ENCODE data around the gene EIF3CL. TPM values are rescaled to one million over a fixed set of nuclear protein-coding genes. Genes with fewer than 3 reads are reported as not detected.
"Not testable (repeated sequence)": the region's sequence is repeated elsewhere in the genome, so short reads cannot be mapped to it uniquely, and the experiment has no call there.

The EIF3CL gene
- total and polyA plus RNA-seq, 10 donors, result 26.9 to 189 (median 42.3) TPM

GRCh38 chr16:28413585-28413984 is 9.9 kb upstream of the EIF3CL start:
- not testable (repeated sequence) for DNase-seq
- WGBS, 5 donors, result no CpG with 5 or more reads among the region's 7 CpGs

GRCh38 chr16:28392054-28392453 is 11.6 kb downstream of the EIF3CL start:
- H3K4me1 ChIP-seq; H3K4me3 ChIP-seq; H3K9me3 ChIP-seq; intact Hi-C loops (cut with DNase I; ENCODE audit: low total_unique reads); H3K36me3 ChIP-seq; H3K27me3 ChIP-seq (replicated peaks in 1 of 7); H3K27ac ChIP-seq; DNase-seq: not testable (repeated sequence)
- WGBS, 5 donors, result no CpG with 5 or more reads among the region's 5 CpGs

More at GRCh38 chr16:28413585-28413984, 9.9 kb upstream of the EIF3CL start:
- H3K36me3 ChIP-seq; H3K9me3 ChIP-seq; intact Hi-C loops (cut with DNase I; ENCODE audit: low total_unique reads); H3K27me3 ChIP-seq (replicated peaks in 1 of 7); H3K27ac ChIP-seq; H3K4me3 ChIP-seq; H3K4me1 ChIP-seq: not testable (repeated sequence)

- DNase-seq; H3K4me3 ChIP-seq; H3K27me3 ChIP-seq (replicated peaks in 1 of 7); H3K9me3 ChIP-seq; H3K27ac ChIP-seq; H3K4me1 ChIP-seq; intact Hi-C loops (cut with DNase I; ENCODE audit: low total_unique reads); H3K36me3 ChIP-seq: not testable (repeated sequence)
- 85 to 100% (median 89%) methylated on average over 1 to 2 of the region's 10 CpGs; no CpG with 5 or more reads in 2 of the 5 donors for WGBS, 5 donors
Measured at GRCh38 chr16:28382177-28382867, 21.3 kb downstream of the EIF3CL start.

GRCh38 chr16:28377822-28378221 is 25.8 kb downstream of the EIF3CL start:
- H3K27ac ChIP-seq; H3K27me3 ChIP-seq (replicated peaks in 1 of 7); H3K4me3 ChIP-seq; intact Hi-C loops (cut with DNase I; ENCODE audit: low total_unique reads); H3K9me3 ChIP-seq; H3K4me1 ChIP-seq: not testable (repeated sequence)
- peaks cover 0 to 11% (median 0%) of the 10 kb centered on the region in 6 donors for H3K36me3 ChIP-seq
- WGBS, 5 donors, result 69 to 97% (median 85%) methylated on average over 4 to 9 of the region's 10 CpGs
- peak; percentile 25 for DNase-seq

GRCh38 chr16:28377108-28377625 is 26.5 kb downstream of the EIF3CL start:
- H3K9me3 ChIP-seq; H3K4me3 ChIP-seq; intact Hi-C loops (cut with DNase I; ENCODE audit: low total_unique reads); H3K27ac ChIP-seq; H3K4me1 ChIP-seq; H3K27me3 ChIP-seq (replicated peaks in 1 of 7): not testable (repeated sequence)
- 84 to 98% (median 96%) methylated on average over 5 to 28 of the region's 38 CpGs; no CpG with 5 or more reads in 1 of the 5 donors for WGBS, 5 donors
- peak; percentile 38 for DNase-seq
- H3K36me3 ChIP-seq, result peaks cover 0 to 11% (median 0%) of the 10 kb centered on the region in 6 donors

GRCh38 chr16:28375115-28375514 is 28.5 kb downstream of the EIF3CL start:
- H3K36me3 ChIP-seq, result peaks cover 0 to 11% (median 0%) of the 10 kb centered on the region in 6 donors
- intact Hi-C loops (cut with DNase I; ENCODE audit: low total_unique reads); H3K27ac ChIP-seq; H3K9me3 ChIP-seq; H3K4me3 ChIP-seq; H3K27me3 ChIP-seq (replicated peaks in 1 of 7); H3K4me1 ChIP-seq; DNase-seq: not testable (repeated sequence)
- WGBS, 5 donors, result 0 to 10% (median 10%) methylated on average over 2 to 3 of the region's 8 CpGs; no CpG with 5 or more reads in 2 of the 5 donors

- DNase-seq; H3K4me3 ChIP-seq; H3K4me1 ChIP-seq; H3K27me3 ChIP-seq (replicated peaks in 1 of 7); H3K27ac ChIP-seq; H3K9me3 ChIP-seq; intact Hi-C loops (cut with DNase I; ENCODE audit: low total_unique reads): not testable (repeated sequence)
- peak in 1 of 3 donors; percentile 39 for TF ChIP-seq POLR2AphosphoS5 (IDR thresholded peaks at IDR 0.05)
- H3K36me3 ChIP-seq, result peaks cover 0 to 11% (median 0%) of the 10 kb centered on the region in 6 donors
- WGBS, 5 donors, result 0 to 9% (median 5%) methylated on average over 2 to 11 of the region's 25 CpGs
Measured at GRCh38 chr16:28374281-28374680, 29.4 kb downstream of the EIF3CL start.

- H3K36me3 ChIP-seq; H3K27me3 ChIP-seq (replicated peaks in 1 of 7); H3K4me3 ChIP-seq; H3K9me3 ChIP-seq; H3K27ac ChIP-seq; intact Hi-C loops (cut with DNase I; ENCODE audit: low total_unique reads); DNase-seq; H3K4me1 ChIP-seq: not testable (repeated sequence)
- WGBS, 5 donors, result 35 to 76% (median 44%) methylated on average over 5 to 26 of the region's 32 CpGs
Measured at GRCh38 chr16:28367926-28368325, 35.7 kb downstream of the EIF3CL start.
